ENCODE results near the gene TERC.

TERC gene

GRCh38 chr3:169755488-169755887 lies 9.4 kb downstream of the TERC start:
- Histone ChIP-seq H3K4me2 (ENCODE audit: low read depth, low read length, poor library complexity, severe bottlenecking) (no peak overlapping the region), H3K4me3 (ENCODE audit: low read length, poor library complexity, severe bottlenecking) (no peak overlapping the region), H2AFZ (ENCODE audit: low read length) (no peak overlapping the region), H3K4me1 (ENCODE audit: insufficient read depth, low read length, poor library complexity, severe bottlenecking) (peaks cover 22% of the 10 kb centered on the region), H3K9me2 (replicated peaks; ENCODE audit: low read depth, low read length) (no peaks in the 10 kb centered on the region), H3K9me3 (ENCODE audit: insufficient read depth, low read depth, low read length) (no peaks in the 10 kb centered on the region), H3F3A (ENCODE audit: low read depth) (peaks cover 7% of the 10 kb centered on the region), H3K36me3 (ENCODE audit: insufficient read depth, low read length) (no peaks in the 10 kb centered on the region), H3K9ac (ENCODE audit: low read depth, low read length, poor library complexity, severe bottlenecking) (no peak overlapping the region), H4K20me1 (ENCODE audit: insufficient read depth, low read length, poor library complexity, severe bottlenecking) (no peaks in the 10 kb centered on the region), H3K27me3 (ENCODE audit: insufficient read depth, low read length, poor library complexity, severe bottlenecking) (peaks cover 16% of the 10 kb centered on the region), H3K79me2 (ENCODE audit: insufficient read depth, low read length) (no peaks in the 10 kb centered on the region)
- TF ChIP-seq, protein P1, sequence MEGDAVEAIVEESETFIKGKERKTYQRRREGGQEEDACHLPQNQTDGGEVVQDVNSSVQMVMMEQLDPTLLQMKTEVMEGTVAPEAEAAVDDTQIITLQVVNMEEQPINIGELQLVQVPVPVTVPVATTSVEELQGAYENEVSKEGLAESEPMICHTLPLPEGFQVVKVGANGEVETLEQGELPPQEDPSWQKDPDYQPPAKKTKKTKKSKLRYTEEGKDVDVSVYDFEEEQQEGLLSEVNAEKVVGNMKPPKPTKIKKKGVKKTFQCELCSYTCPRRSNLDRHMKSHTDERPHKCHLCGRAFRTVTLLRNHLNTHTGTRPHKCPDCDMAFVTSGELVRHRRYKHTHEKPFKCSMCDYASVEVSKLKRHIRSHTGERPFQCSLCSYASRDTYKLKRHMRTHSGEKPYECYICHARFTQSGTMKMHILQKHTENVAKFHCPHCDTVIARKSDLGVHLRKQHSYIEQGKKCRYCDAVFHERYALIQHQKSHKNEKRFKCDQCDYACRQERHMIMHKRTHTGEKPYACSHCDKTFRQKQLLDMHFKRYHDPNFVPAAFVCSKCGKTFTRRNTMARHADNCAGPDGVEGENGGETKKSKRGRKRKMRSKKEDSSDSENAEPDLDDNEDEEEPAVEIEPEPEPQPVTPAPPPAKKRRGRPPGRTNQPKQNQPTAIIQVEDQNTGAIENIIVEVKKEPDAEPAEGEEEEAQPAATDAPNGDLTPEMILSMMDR (conservative IDR thresholded peaks at IDR 0.05; ENCODE audit: low read length) = no peak
- no peak for TF ChIP-seq EZH2phosphoT487 (IDR thresholded peaks at IDR 0.05; ENCODE audit: borderline replicate concordance)

GRCh38 chr3:169754711-169755110 lies 10.1 kb downstream of the TERC start:
- H3K4me1 ChIP-seq (ENCODE audit: insufficient read depth, low read length, poor library complexity, severe bottlenecking) = peaks cover 17% of the 10 kb centered on the region
- H4K20me1 ChIP-seq (ENCODE audit: insufficient read depth, low read length, poor library complexity, severe bottlenecking) = no peaks in the 10 kb centered on the region
- no peak overlapping the region for H3K4me3 ChIP-seq (ENCODE audit: low read length, poor library complexity, severe bottlenecking)
- H3K27me3 ChIP-seq (ENCODE audit: insufficient read depth, low read length, poor library complexity, severe bottlenecking) = peaks cover 16% of the 10 kb centered on the region
- H3K4me2 ChIP-seq (ENCODE audit: low read depth, low read length, poor library complexity, severe bottlenecking) = no peak overlapping the region
- no peaks in the 10 kb centered on the region for H3K36me3 ChIP-seq (ENCODE audit: insufficient read depth, low read length)
- no peak overlapping the region for H2AFZ ChIP-seq (ENCODE audit: low read length)
- peaks cover 7% of the 10 kb centered on the region for H3F3A ChIP-seq (ENCODE audit: low read depth)
- no peaks in the 10 kb centered on the region for H3K9me3 ChIP-seq (ENCODE audit: insufficient read depth, low read depth, low read length)
- no peaks in the 10 kb centered on the region for H3K9me2 ChIP-seq (replicated peaks; ENCODE audit: low read depth, low read length)
- no peaks in the 10 kb centered on the region for H3K79me2 ChIP-seq (ENCODE audit: insufficient read depth, low read length)
- TF ChIP-seq EZH2phosphoT487 (IDR thresholded peaks at IDR 0.05; ENCODE audit: borderline replicate concordance) = no peak
- TF ChIP-seq, protein P1 (conservative IDR thresholded peaks at IDR 0.05; ENCODE audit: low read length) = no peak
- H3K9ac ChIP-seq (ENCODE audit: low read depth, low read length, poor library complexity, severe bottlenecking) = no peak overlapping the region

DNA sequence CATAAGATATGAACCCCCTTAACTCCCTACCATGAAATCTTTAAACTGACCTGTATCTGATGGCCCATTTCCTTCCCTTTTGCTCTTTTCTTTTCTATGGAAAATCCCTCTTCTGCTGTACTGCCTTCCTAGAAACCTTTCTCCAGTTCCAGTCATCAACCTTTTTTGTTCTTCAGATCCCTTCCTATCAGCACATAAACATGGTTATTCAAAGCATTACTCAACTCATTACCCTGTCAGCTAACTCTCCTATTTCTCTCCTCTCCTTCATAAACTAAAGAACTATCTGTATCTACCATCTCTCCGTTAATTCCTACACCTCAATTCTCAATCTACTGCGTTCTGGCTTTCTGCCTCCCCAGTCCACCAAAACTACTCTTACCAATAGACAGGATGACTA lies 13.0 kb downstream of the TERC start:
- no peak overlapping the region for H2AFZ ChIP-seq (ENCODE audit: low read length)
- no peak overlapping the region for H3K4me3 ChIP-seq (ENCODE audit: low read length, poor library complexity, severe bottlenecking)
- no peaks in the 10 kb centered on the region for H3K79me2 ChIP-seq (ENCODE audit: insufficient read depth, low read length)
- no peaks in the 10 kb centered on the region for H3K4me1 ChIP-seq (ENCODE audit: insufficient read depth, low read length, poor library complexity, severe bottlenecking)
- no peaks in the 10 kb centered on the region for H3K36me3 ChIP-seq (ENCODE audit: insufficient read depth, low read length)
- no peaks in the 10 kb centered on the region for H3K9me3 ChIP-seq (ENCODE audit: insufficient read depth, low read depth, low read length)
- no peak for TF ChIP-seq EZH2phosphoT487 (IDR thresholded peaks at IDR 0.05; ENCODE audit: borderline replicate concordance)
- TF ChIP-seq, protein P1 (conservative IDR thresholded peaks at IDR 0.05; ENCODE audit: low read length) = no peak
- no peaks in the 10 kb centered on the region for H3K9me2 ChIP-seq (replicated peaks; ENCODE audit: low read depth, low read length)
- H3F3A ChIP-seq (ENCODE audit: low read depth) = no peaks in the 10 kb centered on the region
- no peaks in the 10 kb centered on the region for H4K20me1 ChIP-seq (ENCODE audit: insufficient read depth, low read length, poor library complexity, severe bottlenecking)
- peaks cover 16% of the 10 kb centered on the region for H3K27me3 ChIP-seq (ENCODE audit: insufficient read depth, low read length, poor library complexity, severe bottlenecking)
- no peak overlapping the region for H3K9ac ChIP-seq (ENCODE audit: low read depth, low read length, poor library complexity, severe bottlenecking)
- no peak overlapping the region for H3K4me2 ChIP-seq (ENCODE audit: low read depth, low read length, poor library complexity, severe bottlenecking)

Measured in Loucy (cell line).